Gastroesophageal sphincter (tissue), 4 donors: ENCODE measurements around the gene STK11IP. TPM values are rescaled to one million over a fixed set of nuclear protein-coding genes. Genes with fewer than 3 reads are reported as not detected.

ENCODE experiments used
- ATAC-seq: fragments of 150-250 bp; one replicate; pipeline ENCODE4 v1.9.1; 2016; ENCODE audit warnings: mild to moderate bottlenecking, moderate library complexity
- H3K27ac ChIP-seq, 4 donors: fragments of 200-600 bp; sonication (generic) in 3 of 4; 1 replicate in 3 of 4; 2 replicates in 1 of 4; pipeline ENCODE4 v1.5.1; 2016 to 2019
- H3K27me3 ChIP-seq: fragments of 200-600 bp; sonication (generic); one replicate; pipeline ENCODE4 v1.5.1; 2019
- H3K36me3 ChIP-seq, 2 donors: fragments of 200-600 bp; sonication (generic); one replicate each; pipeline ENCODE4 v1.5.1; 2019; ENCODE audit warnings: control low read depth in 1 of 2
- H3K4me1 ChIP-seq, 3 donors: fragments of 200-600 bp; sonication (generic); 1 replicate in 2 of 3; 2 replicates in 1 of 3; pipeline ENCODE4 v1.5.1; 2016 to 2019; ENCODE audit warnings: control low read depth in 2 of 3
- H3K4me3 ChIP-seq, 2 donors: fragments of 200-600 bp; sonication (generic); one replicate each; pipeline ENCODE4 v1.5.1; 2019; ENCODE audit warnings: mild to moderate bottlenecking in 1 of 2, moderate library complexity in 1 of 2
- H3K9me3 ChIP-seq, 3 donors: fragments of 200-600 bp; sonication (generic); one replicate each; pipeline ENCODE4 v1.5.1; 2017 to 2019; ENCODE audit warnings: control low read depth in 2 of 3
- EP300 ChIP-seq: sonication (generic); formaldehyde crosslinking; IDR thresholded peaks from one replicate; pipeline ENCODE4 v1.6.1; 2017; ENCODE audit warnings: antibody characterized with exemption, mild to moderate bottlenecking
- POLR2A ChIP-seq, 2 donors: fragments of 450-650 bp; IDR thresholded peaks; one replicate each; pipeline ENCODE4 v1.6.1; 2017; ENCODE audit warnings: antibody characterized with exemption in 2 of 2, mild to moderate bottlenecking in 2 of 2, moderate library complexity in 1 of 2
- POLR2AphosphoS5 ChIP-seq: sonication (generic); formaldehyde crosslinking; IDR thresholded peaks from one replicate; pipeline ENCODE4 v1.6.1; 2017; ENCODE audit warnings: antibody characterized with exemption
- WGBS, 2 donors: methylation state at CpG; one replicate each; pipeline ENCODE4 v1.1.5; 2018; ENCODE audit warnings: low coverage in 1 of 2; 5-methylcytosine and 5-hydroxymethylcytosine counted together
- total RNA-seq, 4 donors: library from RNA; depleted of rRNA; stranded (reverse); fragments of >200 nt; gene quantifications; one replicate each; pipeline ENCODE4 v1.1.0, GENCODE V29; 2016
- TF ChIP-seq, protein P1 (sequence below), 4 experiments: fragments of 200-600 bp in 2 of 4; fragments of 450-650 bp in 2 of 4; sonication (generic) in 1 of 4; IDR thresholded peaks; one replicate each; pipeline ENCODE4 v1.5.1; 2017 to 2019; ENCODE audit warnings: antibody characterized with exemption in 4 of 4, mild to moderate bottlenecking in 2 of 4, moderate library complexity in 2 of 4

Gene STK11IP
- total RNA-seq, 4 donors from 2014 or later: 7.0 to 19.2 (median 14.7) TPM

DNA sequence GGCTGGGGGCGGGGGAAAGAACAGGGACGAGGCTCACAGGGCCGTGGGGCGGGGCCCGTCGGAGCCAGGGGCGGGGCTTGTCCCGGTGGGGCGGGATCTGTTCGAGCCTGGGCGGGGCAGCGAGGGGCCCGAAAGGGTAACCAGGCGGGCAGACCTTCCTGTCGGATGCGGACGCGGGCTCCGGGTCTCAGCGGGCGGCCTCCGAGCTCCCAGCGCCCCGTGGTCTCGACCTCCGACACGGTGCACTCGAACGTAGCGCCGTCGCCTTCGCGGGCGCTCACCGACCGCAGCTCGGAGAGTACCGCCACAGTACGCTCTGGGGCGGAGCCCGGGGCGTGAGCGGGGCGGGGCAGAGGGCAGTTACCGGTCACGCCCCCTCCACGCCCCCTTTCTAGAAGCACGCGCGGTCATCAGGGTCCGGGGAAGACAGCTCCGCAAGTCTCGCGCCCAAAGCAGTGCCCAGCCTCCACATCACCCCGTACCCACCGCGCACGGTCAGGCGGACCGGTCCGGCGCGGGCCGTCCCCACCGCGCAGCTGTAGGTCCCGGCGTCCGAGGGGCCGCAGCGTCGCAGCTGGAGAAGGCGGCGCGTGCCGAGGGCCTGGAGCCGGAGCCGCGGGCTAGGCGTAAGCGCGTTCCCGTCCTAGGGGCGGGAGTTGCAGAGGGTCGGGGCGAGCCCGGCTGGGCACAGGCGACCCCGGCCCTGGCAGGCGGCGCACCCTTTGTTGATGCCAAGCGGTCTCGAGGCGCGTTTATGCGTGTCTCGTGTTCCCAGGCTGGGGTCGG is 45.1 kb upstream of the STK11IP start:
- Histone ChIP-seq H3K4me1 (peaks cover 0 to 28% (median 12%) of the 10 kb centered on the region in 3 donors), H3K27ac (peak overlapping the region in 3 of 4 donors; percentile 77 to 85 (median 82)), H3K36me3 (peaks cover 0 to 49% of the 10 kb centered on the region in 2 donors), H3K27me3 (peaks cover 8% of the 10 kb centered on the region), H3K9me3 (no peaks in the 10 kb centered on the region), H3K4me3 (peak overlapping the region; percentile 37 to 70)
- peak; percentile 20 for TF ChIP-seq POLR2AphosphoS5
- no peak for TF ChIP-seq POLR2A (IDR thresholded peaks at IDR 0.05)
- WGBS, 2 donors: no CpG with 5 or more reads among the region's 99 CpGs
- peak; percentile 93 for ATAC-seq

DNA sequence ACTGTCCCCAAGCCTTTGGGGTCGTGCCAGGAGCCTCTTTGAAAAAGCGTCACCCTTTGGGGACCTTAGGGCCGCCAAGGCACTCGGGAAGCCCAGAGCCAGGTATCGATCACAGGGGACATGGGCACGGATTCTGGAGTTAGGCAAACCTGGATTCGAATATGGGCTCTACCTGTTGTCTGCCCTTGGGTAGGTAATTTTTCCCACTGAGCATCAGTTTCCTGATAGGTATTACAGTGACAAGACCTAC is 44.6 kb upstream of the STK11IP start:
- TF ChIP-seq, protein P1, sequence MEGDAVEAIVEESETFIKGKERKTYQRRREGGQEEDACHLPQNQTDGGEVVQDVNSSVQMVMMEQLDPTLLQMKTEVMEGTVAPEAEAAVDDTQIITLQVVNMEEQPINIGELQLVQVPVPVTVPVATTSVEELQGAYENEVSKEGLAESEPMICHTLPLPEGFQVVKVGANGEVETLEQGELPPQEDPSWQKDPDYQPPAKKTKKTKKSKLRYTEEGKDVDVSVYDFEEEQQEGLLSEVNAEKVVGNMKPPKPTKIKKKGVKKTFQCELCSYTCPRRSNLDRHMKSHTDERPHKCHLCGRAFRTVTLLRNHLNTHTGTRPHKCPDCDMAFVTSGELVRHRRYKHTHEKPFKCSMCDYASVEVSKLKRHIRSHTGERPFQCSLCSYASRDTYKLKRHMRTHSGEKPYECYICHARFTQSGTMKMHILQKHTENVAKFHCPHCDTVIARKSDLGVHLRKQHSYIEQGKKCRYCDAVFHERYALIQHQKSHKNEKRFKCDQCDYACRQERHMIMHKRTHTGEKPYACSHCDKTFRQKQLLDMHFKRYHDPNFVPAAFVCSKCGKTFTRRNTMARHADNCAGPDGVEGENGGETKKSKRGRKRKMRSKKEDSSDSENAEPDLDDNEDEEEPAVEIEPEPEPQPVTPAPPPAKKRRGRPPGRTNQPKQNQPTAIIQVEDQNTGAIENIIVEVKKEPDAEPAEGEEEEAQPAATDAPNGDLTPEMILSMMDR (IDR thresholded peaks at IDR 0.05): no peak
- TF ChIP-seq POLR2A (IDR thresholded peaks at IDR 0.05): no peak
- TF ChIP-seq POLR2AphosphoS5: no peak
- no peak for TF ChIP-seq EP300
- no peak for ATAC-seq
- H3K9me3 ChIP-seq: no peaks in the 10 kb centered on the region
- peaks cover 0 to 28% (median 12%) of the 10 kb centered on the region in 3 donors for H3K4me1 ChIP-seq
- H3K27ac ChIP-seq: peak overlapping the region in 3 of 4 donors; percentile 77 to 85 (median 82)
- peaks cover 0 to 49% of the 10 kb centered on the region in 2 donors for H3K36me3 ChIP-seq
- peak overlapping the region; percentile 37 to 70 for H3K4me3 ChIP-seq
- no CpG with 5 or more reads among the region's 7 CpGs for WGBS, 2 donors
- H3K27me3 ChIP-seq: peaks cover 8% of the 10 kb centered on the region

DNA sequence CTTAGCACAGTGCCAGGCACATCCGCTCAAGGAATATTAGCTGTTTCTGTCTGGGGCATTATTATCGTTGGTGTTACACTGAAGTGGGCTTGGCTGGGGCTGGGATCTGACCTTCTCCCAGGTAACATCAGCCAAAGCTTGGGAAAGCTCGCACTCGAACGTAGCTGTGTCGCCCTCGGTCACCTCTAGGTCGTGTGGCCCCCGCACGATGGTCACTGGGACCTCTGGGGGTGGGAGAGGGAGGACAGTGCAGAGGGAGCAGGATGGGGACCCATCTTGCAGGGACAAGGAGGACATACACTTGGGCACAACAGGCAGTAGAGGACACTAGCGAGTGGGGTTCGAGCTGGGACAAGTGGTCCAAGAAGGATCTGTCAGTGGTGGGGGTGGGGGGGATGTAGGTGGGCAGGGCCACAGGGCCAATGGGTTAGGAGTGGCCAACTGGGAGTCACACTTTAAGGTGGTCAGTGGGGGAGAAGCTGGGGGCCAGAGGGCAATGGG is 44.1 kb upstream of the STK11IP start:
- no peak for ATAC-seq
- Histone ChIP-seq H3K36me3 (peaks cover 0 to 49% of the 10 kb centered on the region in 2 donors), H3K4me3 (no peak overlapping the region), H3K27ac (no peak overlapping the region), H3K4me1 (peaks cover 0 to 28% (median 12%) of the 10 kb centered on the region in 3 donors), H3K27me3 (peaks cover 8% of the 10 kb centered on the region), H3K9me3 (no peaks in the 10 kb centered on the region)
- TF ChIP-seq EP300: no peak
- TF ChIP-seq POLR2A (IDR thresholded peaks at IDR 0.05): no peak
- no peak for TF ChIP-seq POLR2AphosphoS5
- TF ChIP-seq, protein P1 (IDR thresholded peaks at IDR 0.05): no peak
- 70 to 83% methylated on average over 4 of the region's 12 CpGs for WGBS, 2 donors

DNA sequence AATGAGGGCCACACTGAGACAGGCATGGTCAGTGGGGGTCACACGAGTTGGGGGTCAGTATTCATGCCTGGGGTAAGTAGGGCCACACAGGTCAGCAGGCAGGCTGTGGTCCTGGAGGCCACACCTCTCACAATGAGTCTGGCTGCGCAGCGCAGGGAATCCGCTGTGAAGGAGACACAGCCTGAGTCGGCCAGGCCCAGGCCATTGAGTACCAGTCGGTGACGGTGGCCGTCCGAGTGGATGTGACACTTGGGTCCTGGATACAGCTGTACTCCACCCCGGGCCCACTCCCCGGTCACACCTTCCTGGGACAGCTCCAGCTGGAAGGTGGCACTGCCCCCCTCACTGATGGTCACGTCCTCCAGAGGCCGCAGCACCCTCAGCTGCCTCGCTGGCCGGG is 43.3 kb upstream of the STK11IP start:
- peaks cover 0 to 51% of the 10 kb centered on the region in 2 donors for H3K36me3 ChIP-seq

DNA sequence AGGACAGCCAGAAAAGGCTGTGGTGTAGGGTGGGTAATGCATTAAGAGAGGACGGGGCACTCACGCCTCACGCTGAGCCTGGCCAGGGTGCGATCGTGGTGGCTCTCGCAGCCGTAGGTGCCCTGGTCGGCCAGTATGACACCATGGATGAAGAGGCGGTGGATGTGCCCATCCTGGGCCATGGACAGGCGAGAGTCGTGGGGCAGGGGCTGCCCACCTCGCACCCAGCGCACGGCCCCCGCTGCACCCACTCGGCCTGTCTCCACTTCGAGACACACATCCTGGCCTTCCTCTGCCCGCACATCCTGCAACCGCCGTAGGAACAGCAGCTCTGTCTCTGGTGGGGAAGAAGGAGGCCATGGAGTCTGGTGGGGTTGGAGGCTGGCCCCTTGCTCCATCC is 41.7 kb upstream of the STK11IP start:
- Histone ChIP-seq H3K4me1 (peaks cover 0 to 44% (median 15%) of the 10 kb centered on the region in 3 donors), H3K36me3 (peaks cover 0 to 47% of the 10 kb centered on the region in 2 donors), H3K27ac (no peak overlapping the region), H3K9me3 (no peaks in the 10 kb centered on the region), H3K4me3 (no peak overlapping the region), H3K27me3 (peaks cover 8% of the 10 kb centered on the region)
- no peak for ATAC-seq
- TF ChIP-seq POLR2A (IDR thresholded peaks at IDR 0.05) (no peak), EP300 (no peak), POLR2AphosphoS5 (no peak)
- TF ChIP-seq, protein P1 (IDR thresholded peaks at IDR 0.05): no peak
- 89 to 93% methylated on average over 9 to 14 of the region's 20 CpGs for WGBS, 2 donors

More for the DNA sequence above, 43.3 kb upstream of the STK11IP start:
- Histone ChIP-seq H3K27me3 (peaks cover 8% of the 10 kb centered on the region), H3K4me1 (peaks cover 0 to 32% (median 12%) of the 10 kb centered on the region in 3 donors), H3K27ac (no peak overlapping the region), H3K9me3 (no peaks in the 10 kb centered on the region), H3K4me3 (no peak overlapping the region)
- TF ChIP-seq POLR2AphosphoS5 (no peak), POLR2A (IDR thresholded peaks at IDR 0.05) (no peak), EP300 (no peak)
- TF ChIP-seq, protein P1 (IDR thresholded peaks at IDR 0.05): no peak
- no peak for ATAC-seq
- 79% methylated on average over 4 of the region's 15 CpGs; no CpG with 5 or more reads in 1 of the 2 donors for WGBS, 2 donors
